GM23248 (cell line): Measurements from ENCODE around the gene ANOS1. TPM values are rescaled to one million over a fixed set of nuclear protein-coding genes. Genes with fewer than 3 reads are reported as not detected.
"Not testable (repeated sequence)": the region's sequence is repeated elsewhere in the genome, so short reads cannot be mapped to it uniquely, and the experiment has no call there.

ENCODE experiments used
- DNase-seq: peaks from one replicate; pipeline ENCODE4 v3.0.0-alpha.2; 2015
- H2AFZ ChIP-seq: fragments of 200-600 bp; sonication (generic); 2 replicates; pipeline ENCODE4 v1.6.1; 2016; ENCODE audit warnings: antibody characterized with exemption
- H3F3A ChIP-seq: fragments of 200-600 bp; sonication (generic); 2 replicates; pipeline ENCODE4 v1.6.1; 2016; ENCODE audit warnings: mild to moderate bottlenecking, antibody characterized with exemption, mixed run types; ENCODE audit not compliant: insufficient read depth
- H3K27ac ChIP-seq: fragments of 200-600 bp; sonication (generic); 2 replicates; pipeline ENCODE4 v1.5.1; 2016; ENCODE audit warnings: mild to moderate bottlenecking
- H3K27me3 ChIP-seq: fragments of 200-600 bp; sonication (generic); replicated peaks from 2 replicates; pipeline ENCODE4 v1.6.1; 2016; ENCODE audit warnings: mild to moderate bottlenecking; ENCODE audit not compliant: insufficient read depth
- H3K36me3 ChIP-seq: fragments of 200-600 bp; sonication (generic); 2 replicates; pipeline ENCODE4 v1.6.1; 2016; ENCODE audit warnings: low read depth, mild to moderate bottlenecking
- H3K4me1 ChIP-seq: fragments of 200-600 bp; sonication (generic); 2 replicates; pipeline ENCODE4 v1.6.1; 2016; ENCODE audit warnings: mild to moderate bottlenecking; ENCODE audit not compliant: insufficient read depth
- H3K4me2 ChIP-seq: fragments of 200-600 bp; sonication (generic); one replicate; pipeline ENCODE4 v1.6.1; 2016; ENCODE audit warnings: mild to moderate bottlenecking; ENCODE audit not compliant: unreplicated experiment
- H3K4me3 ChIP-seq: fragments of 200-600 bp; sonication (generic); 2 replicates; pipeline ENCODE4 v1.5.1; 2016; ENCODE audit warnings: mild to moderate bottlenecking
- H3K79me2 ChIP-seq: fragments of 200-600 bp; sonication (generic); 2 replicates; pipeline ENCODE4 v1.6.1; 2016; ENCODE audit warnings: mild to moderate bottlenecking; ENCODE audit not compliant: insufficient read depth
- H3K9ac ChIP-seq: fragments of 200-600 bp; sonication (generic); 2 replicates; pipeline ENCODE4 v1.6.1; 2016; ENCODE audit warnings: mild to moderate bottlenecking
- H3K9me2 ChIP-seq: fragments of 200-600 bp; sonication (generic); 2 replicates; pipeline ENCODE4 v1.6.1; 2016; ENCODE audit warnings: mixed run types, mild to moderate bottlenecking, moderate library complexity; ENCODE audit not compliant: insufficient read depth
- H3K9me3 ChIP-seq: fragments of 200-600 bp; sonication (generic); one replicate; pipeline ENCODE4 v1.6.1; 2017; ENCODE audit warnings: low read depth
- H4K20me1 ChIP-seq: fragments of 200-600 bp; sonication (generic); 2 replicates; pipeline ENCODE4 v1.6.0; 2016; ENCODE audit not compliant: insufficient read depth
- EZH2 ChIP-seq: fragments of 200-600 bp; sonication (generic); IDR thresholded peaks from 2 replicates; pipeline ENCODE4 v1.6.1; 2018; ENCODE audit warnings: antibody characterized with exemption, mild to moderate bottlenecking; ENCODE audit not compliant: insufficient read depth, poor library complexity, severe bottlenecking
- EZH2phosphoT487 ChIP-seq: fragments of 200-600 bp; sonication (generic); IDR thresholded peaks from 2 replicates; pipeline ENCODE4 v1.6.1; 2018; ENCODE audit warnings: antibody characterized with exemption, moderate library complexity, mild to moderate bottlenecking, low read depth; ENCODE audit not compliant: insufficient read depth
- WGBS, 2 experiments: methylation state at CpG; one replicate each; pipeline ENCODE4 v1.1.6; 2015 to 2017; ENCODE audit warnings: low lambda C conversion rate in 2 of 2, low coverage in 1 of 2; ENCODE audit errors: missing lambda C conversion rate in 2 of 2; 5-methylcytosine and 5-hydroxymethylcytosine counted together
- in situ Hi-C: fragments of 300-500 bp; cut with MboI; formaldehyde crosslinking; loops from 2 replicates; pipeline ENCODE4 v1.15.0; 2020
- polyA plus RNA-seq: library from polyadenylated mRNA; unstranded; fragments of >200 nt; fragmentation: Nextera tagmentation; extraction: Ambion mirVana; gene quantifications from 2 replicates; pipeline ENCODE4 v1.2.1, GENCODE V29; 2016
- total RNA-seq: library from RNA; depleted of rRNA; stranded (reverse); fragments of >200 nt; shearing (Covaris generic); gene quantifications from 2 replicates; pipeline ENCODE4 v1.2.3, GENCODE V29; 2014; rRNA removed

Gene ANOS1
- total RNA-seq (not detected in 2 replicates), polyA plus RNA-seq (not detected in 2 replicates)

GRCh38 chrX:8731559-8732395 is at the start of gene ANOS1:
TSS of gene ANOS1 (minus strand) at chrX:8732137. CDS start at chrX:8732036, 101 bp downstream.
- Histone ChIP-seq H3K9ac (no peak within 1 kb of the TSS), H3K9me2 (no peaks in the 10 kb centered on the region), H4K20me1 (no peaks in the 10 kb centered on the region), H3K27me3 (no peaks in the 10 kb centered on the region; the same call in 1 of the 2 replicates), H3K4me1 (no peaks in the 10 kb centered on the region), H3K27ac (no peak within 1 kb of the TSS), H3K4me3 (peak within 1 kb of the TSS; percentile 43), H3K4me2 (no peak within 1 kb of the TSS), H2AFZ (no peak within 1 kb of the TSS), H3K79me2 (no peaks in the 10 kb centered on the region), H3K9me3 (no peaks in the 10 kb centered on the region), H3K36me3 (no peaks in the 10 kb centered on the region), H3F3A (no peaks in the 10 kb centered on the region)
- in situ Hi-C loops, result loop anchor here (25.0 kb wide), 1 partner anchor 744 kb away; no protein-coding TSS in a partner anchor
- WGBS, 2 experiments, result 0 to 2% methylated on average over 21 to 27 of the region's 88 CpGs
- TF ChIP-seq EZH2 (no peak), EZH2phosphoT487 (0 out of 2 replicates have a peak, but pooled peaks have one; percentile 14)
- peak; percentile 16 for DNase-seq

GRCh38 chrX:8773117-8773516 is 41.2 kb upstream of the ANOS1 start:
- DNase-seq, result no peak
- 29 to 61% methylated on average over 3 of the region's 5 CpGs for WGBS, 2 experiments
- Histone ChIP-seq H3K27ac (no peak overlapping the region), H3F3A (no peaks in the 10 kb centered on the region), H3K36me3 (no peaks in the 10 kb centered on the region), H3K27me3 (no peaks in the 10 kb centered on the region), H3K9me3 (no peaks in the 10 kb centered on the region), H4K20me1 (no peaks in the 10 kb centered on the region), H3K79me2 (no peaks in the 10 kb centered on the region), H3K4me1 (no peaks in the 10 kb centered on the region), H3K9ac (no peak overlapping the region), H3K4me2 (no peak overlapping the region), H2AFZ (no peak overlapping the region), H3K4me3 (no peak overlapping the region), H3K9me2 (no peaks in the 10 kb centered on the region)
- no peak for TF ChIP-seq EZH2phosphoT487
- in situ Hi-C loops, result no loop called here

- peak; percentile 56 for DNase-seq
- Histone ChIP-seq H3K79me2 (no peaks in the 10 kb centered on the region), H4K20me1 (no peaks in the 10 kb centered on the region), H3K4me3 (no peak overlapping the region), H3K4me1 (peaks cover 23% of the 10 kb centered on the region), H3K9me3 (no peaks in the 10 kb centered on the region), H3K27ac (no peak overlapping the region), H3K27me3 (no peaks in the 10 kb centered on the region), H3F3A (peaks cover 10% of the 10 kb centered on the region), H3K9ac (no peak overlapping the region), H3K9me2 (no peaks in the 10 kb centered on the region), H3K36me3 (no peaks in the 10 kb centered on the region), H2AFZ (no peak overlapping the region), H3K4me2 (no peak overlapping the region)
- 47 to 50% methylated on average over 2 of the region's 2 CpGs for WGBS, 2 experiments
- no peak for TF ChIP-seq EZH2
- TF ChIP-seq EZH2phosphoT487, result no peak
- in situ Hi-C loops, result no loop called here
Measured at GRCh38 chrX:8760021-8760420, 28.1 kb upstream of the ANOS1 start.

GRCh38 chrX:8758706-8759105 is 26.8 kb upstream of the ANOS1 start:
- 17 to 30% methylated on average over 5 of the region's 5 CpGs for WGBS, 2 experiments

GRCh38 chrX:8757609-8758389 is 25.9 kb upstream of the ANOS1 start:
- H3K27me3 ChIP-seq, H3K36me3 ChIP-seq, H2AFZ ChIP-seq, H4K20me1 ChIP-seq, H3K9me2 ChIP-seq, H3K4me3 ChIP-seq, in situ Hi-C loops, H3K79me2 ChIP-seq, H3K9me3 ChIP-seq: not testable (repeated sequence)
- H3K4me1 ChIP-seq, result peaks cover 23% of the 10 kb centered on the region
- H3K27ac ChIP-seq, result peak overlapping the region; percentile 78
- peaks cover 10% of the 10 kb centered on the region for H3F3A ChIP-seq
- H3K4me2 ChIP-seq, result peak overlapping the region; percentile 70
- 25 to 27% methylated on average over 7 of the region's 7 CpGs for WGBS, 2 experiments
- peak; percentile 60 for DNase-seq
- peak overlapping the region; percentile 60 for H3K9ac ChIP-seq

More at GRCh38 chrX:8758706-8759105, 26.8 kb upstream of the ANOS1 start:
- H3K9me3 ChIP-seq, H3K27me3 ChIP-seq, in situ Hi-C loops, H4K20me1 ChIP-seq, H2AFZ ChIP-seq, H3K9me2 ChIP-seq, H3K79me2 ChIP-seq, H3K36me3 ChIP-seq, H3K4me3 ChIP-seq: not testable (repeated sequence)
- Histone ChIP-seq H3K4me1 (peaks cover 23% of the 10 kb centered on the region), H3F3A (peaks cover 10% of the 10 kb centered on the region), H3K4me2 (peak overlapping the region; percentile 70), H3K27ac (peak overlapping the region; percentile 78), H3K9ac (peak overlapping the region; percentile 60; the same call in 1 of the 2 replicates)
- peak; percentile 44 for DNase-seq
